BJ (cell line): ENCODE results near the gene S100A8. TPM values are rescaled to one million over a fixed set of nuclear protein-coding genes. Genes with fewer than 3 reads are reported as not detected.

Source experiments
- CTCF ChIA-PET: fragments of 350-600 bp; formaldehyde crosslinking; extraction: SDS; loops from one replicate; lab custom pipeline; 2021; ENCODE audit warnings: antibody characterized with exemption, inconsistent platforms; lab: Yijun Ruan, JAX
- POLR2A ChIA-PET: fragments of 300-600 bp; sonication (Branson Sonifier 250); formaldehyde crosslinking; extraction: SDS; loops from one replicate; lab custom pipeline; 2021; ENCODE audit warnings: antibody characterized with exemption; lab: Charles Lee
- DNase-seq: peaks from one replicate; pipeline ENCODE4 v3.0.0-alpha.2; 2011; ENCODE audit warnings: low read depth
- H3K27me3 ChIP-seq: 2 replicates; pipeline ENCODE4 v1.6.0; 2011; ENCODE audit warnings: low read length; ENCODE audit not compliant: control insufficient read depth, insufficient read depth
- H3K36me3 ChIP-seq: 2 replicates; pipeline ENCODE4 v1.5.1; 2011; ENCODE audit warnings: low read length; ENCODE audit not compliant: control insufficient read depth, insufficient read depth
- H3K4me3 ChIP-seq: 2 replicates; pipeline ENCODE4 v1.5.1; 2011; ENCODE audit warnings: low read depth, mild to moderate bottlenecking, control low read depth, low read length
- polyA minus RNA-seq: library from RNA; depleted of rRNA, polyadenylated mRNA; stranded (reverse); fragments of >200 nt; gene quantifications from 2 replicates; pipeline ENCODE4 v1.2.3, GENCODE V29; 2011; rRNA and poly(A)+ RNA removed
- polyA plus RNA-seq: library from polyadenylated mRNA; depleted of rRNA; stranded (reverse); fragments of >200 nt; gene quantifications from 2 replicates; pipeline ENCODE4 v1.2.3, GENCODE V29; 2011; rRNA removed
- TF ChIP-seq, protein P1 (sequence below): IDR thresholded peaks from 2 replicates; pipeline ENCODE4 v1.5.1; 2011; ENCODE audit warnings: low read depth, mild to moderate bottlenecking, control low read depth, inconsistent platforms, low read length, moderate library complexity; ENCODE audit not compliant: insufficient read depth

The S100A8 gene
- polyA plus RNA-seq (not detected in 2 replicates), polyA minus RNA-seq (not detected in 2 replicates)

DNA sequence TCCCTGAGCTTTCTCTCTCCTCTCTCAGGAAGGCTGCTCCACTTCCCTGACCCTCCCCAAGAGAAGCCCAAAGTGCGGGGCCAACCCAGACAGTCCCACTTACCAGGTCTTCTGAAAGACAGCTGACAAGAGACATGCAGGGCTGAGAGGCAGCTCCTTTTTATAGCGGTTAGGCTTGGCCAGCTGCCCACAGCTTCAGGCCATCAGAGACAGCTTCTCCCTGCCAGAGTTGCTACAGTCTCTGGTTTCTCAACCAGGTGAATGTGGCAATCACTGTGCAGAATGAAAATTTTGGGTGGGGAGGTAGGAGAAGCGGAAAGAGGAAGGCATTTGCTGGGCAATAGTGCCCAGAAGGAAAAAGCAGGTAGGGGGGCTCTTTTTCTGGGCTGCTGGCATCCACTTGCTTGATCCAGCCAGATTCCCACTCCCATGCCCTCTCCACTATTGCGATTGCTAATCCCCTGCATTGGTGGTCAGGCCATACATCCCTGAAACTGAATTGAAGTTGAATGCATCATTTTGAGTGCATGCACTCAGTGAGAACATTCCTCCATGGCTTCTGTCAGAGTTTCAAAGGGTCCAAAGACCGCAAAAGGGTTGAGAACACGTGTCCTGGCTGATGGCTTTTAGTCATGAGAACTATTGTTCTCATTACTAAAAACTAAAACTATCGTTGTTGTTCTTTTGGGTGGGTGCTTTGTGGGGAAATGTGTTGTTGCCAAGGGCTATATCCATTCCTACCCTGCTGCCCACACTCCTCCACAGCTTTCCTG, at the start of gene S100A8:
Gene S100A8, minus strand, starts transcription at position 136 of the 773 bp plus-strand sequence. CDS start 538 bp downstream, outside the sequence.
- DNase-seq, result no peak
- TF ChIP-seq, protein P1, sequence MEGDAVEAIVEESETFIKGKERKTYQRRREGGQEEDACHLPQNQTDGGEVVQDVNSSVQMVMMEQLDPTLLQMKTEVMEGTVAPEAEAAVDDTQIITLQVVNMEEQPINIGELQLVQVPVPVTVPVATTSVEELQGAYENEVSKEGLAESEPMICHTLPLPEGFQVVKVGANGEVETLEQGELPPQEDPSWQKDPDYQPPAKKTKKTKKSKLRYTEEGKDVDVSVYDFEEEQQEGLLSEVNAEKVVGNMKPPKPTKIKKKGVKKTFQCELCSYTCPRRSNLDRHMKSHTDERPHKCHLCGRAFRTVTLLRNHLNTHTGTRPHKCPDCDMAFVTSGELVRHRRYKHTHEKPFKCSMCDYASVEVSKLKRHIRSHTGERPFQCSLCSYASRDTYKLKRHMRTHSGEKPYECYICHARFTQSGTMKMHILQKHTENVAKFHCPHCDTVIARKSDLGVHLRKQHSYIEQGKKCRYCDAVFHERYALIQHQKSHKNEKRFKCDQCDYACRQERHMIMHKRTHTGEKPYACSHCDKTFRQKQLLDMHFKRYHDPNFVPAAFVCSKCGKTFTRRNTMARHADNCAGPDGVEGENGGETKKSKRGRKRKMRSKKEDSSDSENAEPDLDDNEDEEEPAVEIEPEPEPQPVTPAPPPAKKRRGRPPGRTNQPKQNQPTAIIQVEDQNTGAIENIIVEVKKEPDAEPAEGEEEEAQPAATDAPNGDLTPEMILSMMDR, result no peak
- H3K36me3 ChIP-seq, result no peaks in the 10 kb centered on the region
- H3K27me3 ChIP-seq, result no peaks in the 10 kb centered on the region
- no peak within 1 kb of the TSS for H3K4me3 ChIP-seq
- POLR2A ChIA-PET, result no interaction called here
- CTCF ChIA-PET, result interaction anchor here (1.1 kb wide), 1 partner anchor 8 kb away, joined by 4 read pairs; no protein-coding TSS in a partner anchor

DNA sequence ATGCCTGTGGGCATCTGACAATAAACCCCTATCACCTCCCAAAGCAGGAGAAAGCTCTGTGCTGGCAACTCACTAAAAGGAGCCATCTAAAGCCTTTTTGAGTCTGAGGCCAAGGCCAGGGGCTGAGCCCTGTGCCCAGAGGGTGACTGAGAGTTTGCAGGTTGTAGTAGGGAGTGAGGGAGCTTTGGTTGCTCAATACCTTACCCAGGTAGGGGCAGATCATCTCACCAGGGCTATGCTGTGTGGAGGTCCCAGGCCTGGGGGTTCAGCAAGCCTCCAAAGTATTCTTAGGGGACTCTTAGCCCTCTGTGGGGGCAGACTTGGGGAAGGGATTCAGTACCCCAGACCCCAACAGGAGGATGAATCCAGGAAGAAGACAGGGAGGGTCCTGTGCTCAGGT, 48.4 kb upstream of the S100A8 start:
- H3K36me3 ChIP-seq, result no peaks in the 10 kb centered on the region
- H3K4me3 ChIP-seq, result no peak overlapping the region
- POLR2A ChIA-PET, result no interaction called here
- CTCF ChIA-PET, result no interaction called here
- no peak for DNase-seq
- peaks cover 2% of the 10 kb centered on the region; the same call in 1 of the 2 replicates for H3K27me3 ChIP-seq
- TF ChIP-seq, protein P1, result no peak

GRCh38 chr1:153438599-153438998, 47.7 kb upstream of the S100A8 start:
- ChIA-PET POLR2A (no interaction called here), CTCF (interaction anchor here (1.1 kb wide), 1 partner anchor 10 kb away, joined by 3 read pairs; no protein-coding TSS in a partner anchor)
- Histone ChIP-seq H3K27me3 (peaks cover 2% of the 10 kb centered on the region; the same call in 1 of the 2 replicates), H3K4me3 (no peak overlapping the region), H3K36me3 (no peaks in the 10 kb centered on the region)
- DNase-seq, result no peak
- TF ChIP-seq, protein P1, result no peak

- no peaks in the 10 kb centered on the region for H3K36me3 ChIP-seq
- no peak overlapping the region for H3K4me3 ChIP-seq
- ChIA-PET CTCF (no interaction called here), POLR2A (no interaction called here)
- peaks cover 2% of the 10 kb centered on the region; the same call in 1 of the 2 replicates for H3K27me3 ChIP-seq
- TF ChIP-seq, protein P1, result no peak
- no peak for DNase-seq
Observed at GRCh38 chr1:153437236-153437635, 46.4 kb upstream of the S100A8 start.

- TF ChIP-seq, protein P1, result no peak
- CTCF ChIA-PET, result interaction anchor here (0.7 to 1.0 kb wide), 2 partner anchors 8 to 29 kb away, joined by 3 read pairs; no protein-coding TSS in a partner anchor
Observed at GRCh38 chr1:153434746-153435455, 44.0 kb upstream of the S100A8 start.

More at GRCh38 chr1:153434746-153435455, 44.0 kb upstream of the S100A8 start:
- H3K4me3 ChIP-seq, result no peak overlapping the region
- POLR2A ChIA-PET, result no interaction called here
- H3K27me3 ChIP-seq, result peaks cover 2% of the 10 kb centered on the region; the same call in 1 of the 2 replicates
- H3K36me3 ChIP-seq, result no peaks in the 10 kb centered on the region
- DNase-seq, result no peak
